HFF-Myc (cell line): ENCODE measurements around the gene SCAANT1.

Source experiments
- DNase-seq: peaks from one replicate; pipeline ENCODE4 v3.0.0-alpha.2; 2011; ENCODE audit warnings: low read depth; ENCODE audit errors: extremely low read depth
- H3K4me3 ChIP-seq: replicated peaks from 2 replicates; pipeline ENCODE4 v1.5.1; 2011; ENCODE audit warnings: low read depth, mild to moderate bottlenecking, control low read depth, low read length
- TF ChIP-seq, protein P1 (sequence below): IDR thresholded peaks from 2 replicates; pipeline ENCODE4 v1.5.1; 2012; ENCODE audit warnings: mild to moderate bottlenecking, low read depth, low read length, control low read depth; ENCODE audit errors: missing control alignments

Gene SCAANT1

DNA sequence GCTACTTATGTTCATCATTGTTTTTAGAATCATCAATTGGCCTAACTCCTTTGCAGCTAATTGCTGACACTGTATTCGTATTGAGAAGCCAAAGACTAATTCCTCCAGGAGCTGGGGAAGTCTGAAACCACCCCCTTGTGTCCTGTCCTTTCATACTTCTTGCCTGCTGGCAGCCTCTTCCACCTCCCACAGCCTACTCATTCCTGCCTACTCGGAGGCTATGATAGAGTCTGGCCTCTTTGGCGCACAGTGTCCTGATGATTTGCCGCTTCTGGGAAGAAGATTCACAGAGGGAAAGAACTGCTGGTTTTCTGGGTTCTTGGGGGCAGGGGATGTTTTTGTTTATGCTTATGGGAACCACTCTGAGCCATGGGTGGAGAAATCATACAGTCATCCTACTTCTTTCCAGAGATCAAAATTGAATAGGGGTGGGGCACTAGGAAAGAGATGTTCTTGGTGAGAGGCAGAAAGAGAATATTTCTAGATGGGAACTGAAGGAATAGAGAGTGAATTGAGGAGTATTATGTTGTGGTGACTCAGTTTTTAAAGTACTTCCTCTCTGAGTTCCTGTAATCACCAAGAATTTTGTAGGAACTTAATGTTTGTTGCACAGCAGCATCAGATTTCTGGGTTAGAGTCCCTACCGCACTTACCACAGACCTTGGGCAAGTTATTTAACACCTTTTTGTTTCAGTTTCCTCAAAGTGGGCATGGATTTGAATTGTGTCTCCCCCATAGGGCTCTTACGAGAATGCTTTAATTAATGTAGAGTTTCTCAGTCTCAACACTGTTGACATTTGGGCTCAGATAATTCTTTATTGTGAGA lies 22.1 kb upstream of the SCAANT1 start:
- TF ChIP-seq, protein P1, sequence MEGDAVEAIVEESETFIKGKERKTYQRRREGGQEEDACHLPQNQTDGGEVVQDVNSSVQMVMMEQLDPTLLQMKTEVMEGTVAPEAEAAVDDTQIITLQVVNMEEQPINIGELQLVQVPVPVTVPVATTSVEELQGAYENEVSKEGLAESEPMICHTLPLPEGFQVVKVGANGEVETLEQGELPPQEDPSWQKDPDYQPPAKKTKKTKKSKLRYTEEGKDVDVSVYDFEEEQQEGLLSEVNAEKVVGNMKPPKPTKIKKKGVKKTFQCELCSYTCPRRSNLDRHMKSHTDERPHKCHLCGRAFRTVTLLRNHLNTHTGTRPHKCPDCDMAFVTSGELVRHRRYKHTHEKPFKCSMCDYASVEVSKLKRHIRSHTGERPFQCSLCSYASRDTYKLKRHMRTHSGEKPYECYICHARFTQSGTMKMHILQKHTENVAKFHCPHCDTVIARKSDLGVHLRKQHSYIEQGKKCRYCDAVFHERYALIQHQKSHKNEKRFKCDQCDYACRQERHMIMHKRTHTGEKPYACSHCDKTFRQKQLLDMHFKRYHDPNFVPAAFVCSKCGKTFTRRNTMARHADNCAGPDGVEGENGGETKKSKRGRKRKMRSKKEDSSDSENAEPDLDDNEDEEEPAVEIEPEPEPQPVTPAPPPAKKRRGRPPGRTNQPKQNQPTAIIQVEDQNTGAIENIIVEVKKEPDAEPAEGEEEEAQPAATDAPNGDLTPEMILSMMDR, result no peak
- no peak overlapping the region for H3K4me3 ChIP-seq
- no peak for DNase-seq

DNA sequence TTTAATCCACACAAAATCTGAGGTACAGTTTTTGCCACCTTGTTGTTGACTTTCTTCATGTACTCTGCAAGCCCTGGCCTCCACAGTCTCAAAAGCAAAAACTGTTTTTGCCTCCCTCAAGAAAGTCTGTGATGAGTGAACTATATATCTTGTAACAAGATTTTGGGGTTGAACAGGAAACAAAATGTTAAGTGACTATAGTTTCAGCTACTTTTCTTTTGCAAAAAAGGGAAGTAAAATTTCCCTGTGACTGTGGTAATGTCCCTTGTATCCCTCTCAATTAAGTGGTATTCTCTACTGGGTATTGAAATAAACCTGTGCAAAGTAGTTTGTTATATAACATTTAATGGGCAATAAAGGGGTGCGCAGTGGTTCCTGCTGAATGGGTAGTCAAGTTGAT lies 21.3 kb upstream of the SCAANT1 start:
- TF ChIP-seq, protein P1, result no peak
- H3K4me3 ChIP-seq, result no peak overlapping the region
- DNase-seq, result no peak

DNA sequence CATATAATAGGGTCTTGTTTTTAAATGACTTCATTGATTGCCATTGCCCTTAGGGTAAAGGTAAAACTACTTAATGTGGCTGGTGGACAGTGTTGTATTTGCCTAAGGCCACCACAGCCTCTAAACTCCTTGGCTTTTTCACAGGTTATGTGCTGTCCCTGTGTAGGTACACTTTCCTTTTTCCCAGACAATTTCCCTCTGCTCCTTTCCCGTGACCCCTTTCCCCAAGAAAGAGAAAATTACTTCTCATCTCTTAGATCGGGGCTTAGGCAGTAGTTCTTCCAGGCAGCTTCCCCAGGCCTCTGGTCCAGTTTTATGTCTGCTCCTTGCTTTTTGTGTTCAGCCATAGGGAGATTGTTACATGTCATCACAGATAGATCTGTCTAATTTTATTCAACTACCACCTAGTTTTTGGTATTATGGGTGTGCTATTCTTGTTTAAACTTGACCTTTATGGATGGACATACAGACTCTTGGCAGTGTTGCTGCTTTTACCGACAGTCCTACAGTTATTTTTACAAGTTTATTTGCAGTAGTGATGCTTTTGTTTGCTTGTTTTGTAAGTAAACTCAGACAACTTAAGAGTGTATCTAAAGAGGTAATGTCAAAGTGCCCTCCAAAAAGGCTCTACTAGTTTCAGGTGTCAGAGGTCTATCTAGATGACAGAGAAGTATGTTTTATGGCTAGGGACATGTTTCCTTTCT lies 20.5 kb upstream of the SCAANT1 start:
- TF ChIP-seq, protein P1, result no peak
- no peak for DNase-seq
- H3K4me3 ChIP-seq, result no peak overlapping the region

DNA sequence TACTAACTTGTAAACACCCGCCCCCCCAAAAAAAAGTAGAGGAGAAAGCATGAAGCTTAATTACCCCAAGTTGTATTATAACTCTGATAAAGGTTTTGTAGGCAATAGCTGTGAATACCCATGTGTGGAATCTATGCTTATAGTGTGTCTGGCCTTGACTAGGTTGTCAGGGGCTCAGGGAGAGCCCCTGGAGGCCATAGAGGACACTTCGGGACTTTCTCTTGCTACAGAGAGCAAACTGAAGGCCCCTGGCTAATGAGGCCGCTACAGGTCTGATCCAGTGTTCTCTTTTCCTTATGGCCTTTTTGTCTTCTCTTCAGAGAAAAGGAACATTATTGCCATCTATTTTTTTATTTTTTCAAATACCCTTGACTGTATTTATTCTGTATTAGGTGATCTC lies 19.1 kb upstream of the SCAANT1 start:
- H3K4me3 ChIP-seq, result no peak overlapping the region
- TF ChIP-seq, protein P1, result no peak
- no peak for DNase-seq

DNA sequence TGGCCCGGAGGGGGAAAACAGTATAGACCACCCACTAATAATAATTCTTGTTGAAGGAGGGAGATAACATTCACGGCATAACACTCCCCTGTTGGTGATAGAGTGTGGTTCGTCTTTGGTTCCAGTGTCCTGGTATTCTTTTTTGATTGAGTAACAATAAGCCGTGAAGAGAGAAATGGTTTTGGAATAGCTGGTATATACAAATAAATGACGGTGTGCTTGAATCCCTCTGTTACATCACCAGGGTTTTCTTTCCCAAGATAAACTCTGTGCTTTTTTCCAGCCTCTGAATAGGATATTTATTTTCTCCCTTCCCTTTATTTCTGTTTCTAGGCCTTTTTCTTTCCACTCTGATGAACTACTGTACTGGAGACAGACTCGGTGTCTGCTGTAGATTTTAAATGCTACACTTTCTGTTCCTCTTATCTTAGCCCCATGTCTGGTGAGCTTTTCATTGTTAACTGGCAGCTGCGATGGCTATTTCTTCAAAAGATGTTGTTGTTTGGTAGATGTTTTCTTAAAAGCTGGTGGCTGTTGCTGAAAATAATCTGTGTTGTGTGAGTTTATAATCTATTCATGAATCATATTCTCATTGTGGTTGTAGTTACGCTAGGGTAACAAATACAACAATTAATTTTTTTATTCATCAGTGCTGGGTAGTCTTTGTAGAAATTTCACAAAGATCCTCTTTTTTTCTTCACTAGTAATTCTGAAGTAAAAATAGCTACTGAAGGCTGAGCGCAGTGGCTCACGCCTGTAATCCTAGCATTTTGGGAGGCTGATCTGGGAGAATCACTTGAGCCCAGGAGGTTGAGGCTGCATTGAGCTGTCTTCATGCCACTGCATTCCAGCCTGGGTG lies 15.5 kb upstream of the SCAANT1 start:
- no peak overlapping the region for H3K4me3 ChIP-seq
- DNase-seq, result no peak
- TF ChIP-seq, protein P1, result no peak

DNA sequence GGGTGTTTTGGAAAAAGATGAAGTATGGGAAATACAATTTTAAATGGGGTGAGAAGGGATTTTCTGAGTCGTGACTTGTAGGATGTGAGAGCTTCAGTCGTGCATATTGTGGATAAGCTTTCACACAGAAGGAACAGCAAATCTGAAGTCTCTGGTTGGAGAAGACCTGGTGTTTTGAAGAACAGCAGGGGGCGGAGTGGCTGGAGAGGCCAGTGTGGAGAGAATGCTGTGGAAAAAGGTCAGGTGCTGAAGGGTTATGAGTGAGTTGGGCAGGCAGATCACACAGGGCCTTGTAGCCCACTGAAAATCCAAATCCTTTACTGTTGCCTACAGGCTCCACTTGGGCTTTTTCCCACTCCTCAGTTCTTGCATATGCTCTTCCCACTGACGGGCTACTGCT lies 14.1 kb upstream of the SCAANT1 start:
- no peak for DNase-seq
- no peak overlapping the region for H3K4me3 ChIP-seq
- TF ChIP-seq, protein P1, result no peak
